ENCODE measurements around the gene RTKN2.
"Not testable (repeated sequence)": the region's sequence is repeated elsewhere in the genome, so short reads cannot be mapped to it uniquely, and the experiment has no call there.

The RTKN2 gene

DNA sequence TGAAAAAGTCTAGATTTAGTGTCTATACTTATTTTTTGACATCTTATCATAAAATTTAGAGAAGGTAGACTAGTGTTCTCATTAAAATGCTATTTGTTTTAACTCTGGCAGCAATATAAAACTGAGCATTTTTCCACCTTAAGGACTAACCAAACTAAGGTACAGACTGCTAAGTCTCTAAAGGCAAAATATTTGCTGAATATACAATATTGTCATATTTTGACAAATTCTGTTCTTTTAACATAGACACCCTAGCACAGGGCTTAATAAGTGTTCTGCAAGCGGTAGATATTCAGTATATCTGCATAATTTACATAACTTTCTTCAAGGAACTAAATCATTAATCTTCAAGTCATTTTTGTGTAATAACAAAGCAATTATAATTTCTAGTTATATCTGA lies 8.6 kb downstream of the RTKN2 start:
- no peak for DNase-seq (ENCODE audit: low read depth in 2 of 2)

DNA sequence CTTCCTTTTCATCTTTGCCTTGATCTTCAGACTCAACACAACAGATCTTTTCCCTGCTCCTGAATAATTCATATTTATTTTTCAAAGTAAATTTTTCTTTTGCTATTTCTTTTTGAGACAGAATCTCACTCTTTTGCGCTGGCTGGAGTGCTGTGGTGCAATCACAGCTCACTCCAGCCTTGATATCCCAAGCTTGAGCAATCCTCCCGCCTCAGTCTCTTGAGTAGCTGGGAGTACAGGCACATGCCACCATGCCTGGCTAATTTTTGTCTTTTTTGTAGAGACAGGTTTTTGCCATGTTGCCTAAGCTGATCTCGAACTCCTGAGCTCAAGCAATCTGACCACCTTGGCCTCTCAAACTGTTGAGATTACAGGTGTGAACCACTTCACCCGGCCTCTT lies 9.2 kb downstream of the RTKN2 start:
- DNase-seq (ENCODE audit: low read depth in 2 of 2), result no peak

DNA sequence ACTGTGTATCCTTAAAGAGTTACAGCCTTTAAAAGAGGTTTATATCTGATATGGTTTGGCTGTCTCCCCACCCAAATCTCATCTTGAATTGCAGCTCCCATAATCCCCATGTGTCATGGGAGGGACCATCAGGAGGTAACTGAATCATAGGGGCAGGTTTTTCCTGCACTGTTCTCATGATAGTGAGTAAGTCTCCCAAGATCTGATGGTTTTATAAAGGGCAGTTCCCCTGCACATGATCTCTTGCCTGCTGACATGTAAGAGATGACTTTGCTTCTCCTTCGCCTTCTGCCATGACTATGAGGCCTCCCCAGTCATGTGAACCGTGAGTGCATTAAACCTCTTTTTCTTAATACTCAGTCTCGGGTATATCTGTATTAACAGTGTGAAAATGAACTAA lies 9.7 kb downstream of the RTKN2 start:
- DNase-seq (ENCODE audit: low read depth in 2 of 2), result no peak

DNA sequence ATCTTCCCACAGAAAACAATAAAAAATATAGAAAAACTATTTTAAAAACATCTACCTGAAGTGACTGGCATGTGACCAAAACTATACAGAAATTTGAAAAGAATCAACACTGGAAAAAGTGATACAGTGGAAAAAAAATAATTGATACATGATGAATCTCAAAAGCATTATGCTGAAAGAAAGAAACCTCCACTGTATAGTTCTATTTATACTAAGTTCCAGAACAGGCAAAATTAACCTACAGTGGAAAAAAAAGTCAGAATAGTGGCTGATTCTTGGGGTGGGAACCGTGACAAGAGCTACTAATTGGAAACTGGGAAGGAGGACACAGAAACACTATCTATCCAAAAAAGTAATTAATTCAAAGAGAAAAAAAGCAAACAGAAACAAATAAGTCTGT lies 14.9 kb downstream of the RTKN2 start:
- no peak for DNase-seq (ENCODE audit: low read depth in 2 of 2)

DNA sequence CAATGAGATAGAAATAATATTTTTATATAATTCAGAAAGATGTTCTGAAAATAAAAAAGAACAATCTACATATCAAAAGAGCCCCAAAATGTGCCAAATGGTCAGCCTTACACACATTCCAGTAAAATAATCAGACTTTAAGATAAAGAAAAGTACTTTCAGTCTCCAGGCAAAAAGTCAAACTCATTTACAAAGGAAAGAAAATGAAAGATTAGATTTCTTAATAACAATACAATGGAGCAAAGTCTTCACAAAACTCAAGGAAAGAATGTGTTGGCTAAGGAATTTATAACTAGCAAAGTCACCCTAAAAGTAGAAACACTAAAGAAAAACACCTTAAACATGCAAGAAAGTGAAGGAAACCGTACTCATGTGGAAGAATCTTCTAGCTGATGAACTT lies 16.6 kb downstream of the RTKN2 start:
- DNase-seq (ENCODE audit: low read depth in 2 of 2), result no peak

DNA sequence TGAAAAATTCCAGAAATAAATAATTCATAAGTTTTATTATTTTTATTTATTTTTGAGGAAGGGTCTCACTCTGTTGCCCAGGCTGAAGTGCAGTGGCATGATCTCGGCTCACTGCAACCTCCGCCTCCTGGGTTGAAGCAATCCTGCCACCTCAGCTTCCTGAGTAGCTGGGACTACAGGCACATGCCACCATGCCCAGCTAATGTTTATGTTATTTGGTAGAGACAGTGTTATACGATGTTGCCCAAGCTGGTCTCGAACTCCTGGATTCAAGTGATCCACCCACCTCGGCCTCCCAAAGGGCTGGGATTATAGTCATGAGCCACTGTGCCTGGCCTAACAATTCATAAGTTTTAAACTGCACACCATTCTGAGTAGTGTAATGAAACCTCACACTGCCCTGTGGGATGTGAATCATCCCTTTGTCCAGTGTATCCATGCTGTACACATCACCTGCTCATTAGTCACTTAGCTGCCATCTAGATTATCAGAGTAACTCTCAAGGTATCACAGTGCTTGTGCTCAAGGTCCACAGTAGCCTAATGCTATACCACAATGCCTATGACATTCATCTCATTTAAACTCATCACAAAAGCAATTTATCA lies 17.9 kb downstream of the RTKN2 start:
- no peak for DNase-seq (ENCODE audit: low read depth in 2 of 2)

DNA sequence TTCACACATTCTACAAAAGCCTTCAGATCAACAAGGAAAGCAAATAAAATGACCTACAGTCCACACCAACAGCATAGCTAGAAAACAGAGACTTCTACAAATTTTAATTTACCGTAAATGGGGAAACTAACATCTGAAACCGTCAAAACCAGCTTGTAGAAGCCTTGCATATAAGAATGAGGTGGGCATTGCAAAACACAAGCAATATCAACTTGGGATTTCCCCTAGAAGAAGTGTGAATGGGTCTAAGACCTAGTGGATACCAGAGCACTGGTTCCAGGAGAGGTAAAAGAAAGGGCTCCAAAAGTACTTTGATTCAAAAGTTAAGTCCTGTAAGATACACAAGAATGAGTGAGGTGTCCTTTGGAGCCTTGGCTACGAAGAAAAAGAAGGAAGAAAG lies 18.7 kb downstream of the RTKN2 start:
- no peak for DNase-seq (ENCODE audit: low read depth in 2 of 2)

DNA sequence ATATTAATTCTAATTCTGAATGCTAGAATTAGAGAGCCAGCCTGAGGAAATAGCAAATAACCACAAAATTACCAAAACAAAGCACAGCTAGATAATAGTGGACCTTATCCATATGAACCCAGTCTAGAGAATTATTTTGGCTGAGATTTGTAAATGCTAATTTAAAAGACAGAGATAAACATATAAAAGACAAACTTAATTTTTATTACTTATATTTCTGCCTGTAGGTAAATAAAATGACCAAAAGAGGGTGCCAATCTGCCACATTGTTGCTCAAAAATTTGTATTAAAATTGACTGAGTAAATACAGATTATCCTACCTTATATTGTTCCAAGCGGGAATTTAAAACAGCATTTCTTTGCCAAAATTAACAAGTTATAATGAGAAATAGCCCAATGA lies 20.2 kb downstream of the RTKN2 start:
- no peak for DNase-seq (ENCODE audit: low read depth in 2 of 2)

DNA sequence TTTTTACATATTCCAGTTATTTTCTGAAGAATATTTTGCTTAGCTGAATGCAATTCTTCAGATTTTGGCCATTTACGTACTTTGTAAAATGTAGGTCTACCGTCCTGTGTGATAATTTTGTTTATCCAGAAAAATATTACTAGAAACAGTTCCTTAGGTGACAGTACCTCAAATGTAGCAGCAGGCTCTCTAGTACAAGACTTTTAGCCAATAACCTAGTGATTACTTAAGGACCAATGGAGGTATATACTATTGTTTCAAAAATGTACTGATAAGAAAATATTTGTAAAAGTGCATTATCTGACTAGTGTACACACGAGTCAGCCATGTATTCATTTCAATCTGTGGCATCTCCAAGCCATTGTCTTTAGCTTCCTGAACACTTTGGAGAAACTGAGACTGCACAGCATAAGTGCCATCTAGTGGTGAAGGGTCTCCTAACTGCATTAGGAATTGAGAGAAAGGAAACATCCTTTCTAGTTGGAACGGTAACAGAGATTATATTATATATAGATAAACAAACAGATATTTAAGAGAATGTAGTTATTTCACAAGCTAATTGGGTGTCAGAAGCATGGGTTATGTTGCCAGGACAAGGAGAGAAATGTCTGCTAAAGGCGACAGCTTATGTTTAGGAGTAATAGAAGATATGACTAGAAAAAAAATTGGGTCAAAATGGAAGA lies 23.7 kb downstream of the RTKN2 start:
- no peak for DNase-seq (ENCODE audit: low read depth in 2 of 2)

DNA sequence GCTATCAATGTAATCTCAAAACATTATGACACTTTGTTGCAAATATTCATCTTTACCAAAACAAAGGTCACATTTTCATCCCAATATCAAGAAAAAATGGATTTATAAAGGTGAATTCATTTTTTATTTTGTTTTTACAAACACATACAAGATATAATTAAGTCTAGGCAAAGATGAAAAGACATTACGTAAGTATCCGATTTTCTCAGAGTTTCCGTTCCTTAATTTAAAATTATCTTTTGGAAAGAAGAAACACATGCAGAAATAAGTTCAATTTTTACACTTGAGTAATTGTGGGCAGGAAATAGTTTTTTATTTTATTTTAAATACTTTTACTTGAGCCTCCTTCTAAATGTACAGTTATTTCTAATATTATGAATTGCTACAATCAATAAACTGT lies 24.6 kb downstream of the RTKN2 start:
- no peak for DNase-seq (ENCODE audit: low read depth in 2 of 2)

DNA sequence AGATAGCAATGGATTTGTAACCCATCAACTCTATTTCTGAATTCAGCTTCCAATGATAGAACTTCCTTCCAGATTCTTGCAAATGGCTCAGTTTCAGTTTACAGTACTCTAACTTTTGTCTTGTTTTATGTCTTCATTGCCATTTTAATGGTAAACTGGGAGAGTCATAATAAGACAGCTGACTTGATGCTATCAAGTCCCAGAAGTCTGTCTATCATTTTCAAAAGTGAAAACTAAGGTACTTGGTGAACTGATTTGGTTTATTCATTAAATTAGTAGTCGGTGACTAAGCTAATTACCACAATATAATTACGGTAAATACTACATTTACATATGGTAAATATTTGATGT lies 25.0 kb downstream of the RTKN2 start:
- DNase-seq (ENCODE audit: low read depth in 2 of 2), result no peak

DNA sequence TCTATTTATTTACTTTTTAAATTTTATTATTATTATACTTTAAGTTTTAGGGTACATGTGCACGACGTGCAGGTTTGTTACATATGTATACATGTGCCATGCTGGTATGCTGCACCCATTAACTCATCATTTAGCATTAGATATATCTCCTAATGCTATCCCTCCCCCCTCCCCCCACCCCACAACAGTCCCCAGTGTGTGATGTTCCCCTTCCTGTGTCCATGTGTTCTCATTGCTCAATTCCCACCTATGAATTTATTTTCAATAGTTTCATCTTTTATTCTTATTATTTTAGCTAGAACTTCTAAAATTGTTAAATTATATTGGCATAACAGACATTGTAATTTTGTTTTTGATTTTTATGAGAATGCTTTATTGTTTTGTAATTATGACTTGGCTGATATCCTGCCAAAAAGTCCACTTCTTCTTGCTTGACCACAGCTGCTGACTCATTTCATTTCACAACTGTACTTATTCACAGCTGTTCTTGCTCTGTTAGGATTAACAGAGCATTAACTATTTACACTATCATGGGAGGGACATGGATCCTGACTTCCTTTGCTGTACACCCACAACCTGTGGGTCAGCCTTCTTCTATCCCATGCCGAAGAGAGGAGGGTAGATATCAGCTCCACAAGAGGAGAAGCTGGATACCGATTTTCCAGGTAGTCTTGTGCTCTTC lies 25.5 kb downstream of the RTKN2 start:
- peak; percentile 87 to 90 for DNase-seq (ENCODE audit: low read depth in 2 of 2)

DNA sequence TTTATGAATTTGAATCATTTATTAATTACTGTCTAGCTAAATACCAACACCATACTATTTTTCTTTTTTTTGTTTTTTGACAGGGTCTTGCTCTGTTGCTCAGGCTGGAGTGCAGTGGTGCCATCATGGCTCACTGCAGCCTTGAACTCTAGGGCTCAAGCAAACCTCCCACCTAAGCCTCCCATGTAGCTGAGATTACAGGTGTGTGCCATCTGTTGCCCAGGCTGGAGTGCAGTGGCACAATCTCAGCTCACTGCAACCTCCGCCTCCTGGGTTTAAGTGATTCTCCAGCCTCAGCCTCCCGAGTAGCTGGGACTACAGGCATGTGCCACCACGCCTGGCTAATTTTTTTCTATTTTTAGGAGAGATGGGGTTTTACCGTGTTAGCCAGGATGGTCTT lies 27.1 kb downstream of the RTKN2 start:
- DNase-seq (ENCODE audit: low read depth in 2 of 2), result not testable (repeated sequence)

DNA sequence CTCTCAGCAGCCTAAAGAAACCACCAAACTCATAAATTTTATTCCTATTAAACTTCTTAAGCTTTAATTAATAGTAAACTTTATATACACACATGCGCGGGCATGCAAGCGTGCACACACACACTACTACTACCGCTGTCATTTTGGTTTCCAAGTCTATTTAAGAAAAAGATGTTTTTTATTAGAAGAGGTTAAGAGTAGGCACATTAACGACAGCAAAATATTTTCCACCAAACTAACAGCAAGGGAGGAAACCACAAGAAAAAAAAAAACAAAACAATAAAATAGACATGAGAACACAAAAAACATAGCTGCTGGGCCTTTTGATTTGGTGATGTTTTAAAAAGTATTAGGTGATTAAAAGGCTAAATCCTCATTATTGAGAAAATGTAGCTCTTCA lies 28.6 kb downstream of the RTKN2 start:
- DNase-seq (ENCODE audit: low read depth in 2 of 2), result peak in 1 of 2 experiments; percentile 31

DNA sequence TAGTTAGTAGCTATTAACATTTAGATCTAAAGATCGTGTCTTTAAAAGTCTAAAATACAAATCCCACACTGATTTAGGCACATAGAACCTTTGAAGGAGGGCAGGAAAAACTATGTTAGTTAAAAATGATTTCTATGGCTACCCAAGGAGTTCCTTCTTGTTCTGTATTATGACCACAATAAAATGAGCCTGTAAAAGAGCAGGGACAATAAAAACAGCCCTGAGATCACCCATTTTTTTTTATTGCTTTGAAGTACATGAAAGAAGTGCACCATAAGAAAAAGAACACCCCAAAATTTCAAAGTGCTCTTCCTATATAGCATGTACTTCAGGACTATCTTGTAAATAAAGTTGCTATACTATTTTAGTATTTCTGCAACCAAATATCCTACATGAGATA lies 29.8 kb downstream of the RTKN2 start:
- DNase-seq (ENCODE audit: low read depth in 2 of 2), result no peak

DNA sequence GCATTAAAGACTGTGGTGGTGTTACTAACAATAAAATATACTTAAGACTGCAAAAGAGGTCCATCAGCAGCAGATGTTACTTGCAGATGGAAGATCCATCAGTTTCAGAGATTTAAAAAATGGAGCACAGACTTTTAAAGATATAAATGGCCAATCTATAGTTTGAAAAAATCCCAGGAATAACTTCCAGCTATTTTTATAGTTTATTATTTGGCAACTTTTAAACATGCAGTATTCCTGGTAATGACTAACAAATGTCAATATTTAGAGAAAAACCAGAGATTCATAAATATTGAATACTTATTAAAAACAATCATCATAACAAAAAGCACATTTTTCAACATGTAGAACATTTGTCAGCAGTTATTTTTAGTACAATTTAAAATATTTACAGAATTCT lies 30.7 kb downstream of the RTKN2 start:
- DNase-seq (ENCODE audit: low read depth in 2 of 2), result no peak

DNA sequence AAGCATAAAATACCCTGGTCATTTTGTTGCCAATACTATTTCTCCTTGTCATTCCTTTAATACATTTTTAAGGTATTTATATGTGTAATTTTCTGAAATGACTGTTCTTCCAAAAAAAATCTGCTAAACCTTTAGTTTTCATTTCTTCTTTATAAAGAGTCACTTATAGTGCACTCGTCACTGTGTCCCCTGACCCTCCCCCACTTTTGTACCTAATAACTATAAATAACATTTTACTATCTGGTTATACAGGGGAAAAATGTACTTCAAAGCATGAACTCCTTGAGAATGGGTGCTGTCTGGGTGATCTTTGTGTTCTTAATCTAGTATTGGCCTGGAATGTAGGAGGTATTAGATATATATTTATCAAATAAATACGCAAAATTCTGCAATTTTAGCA lies 31.1 kb downstream of the RTKN2 start:
- no peak for DNase-seq (ENCODE audit: low read depth in 2 of 2)

DNA sequence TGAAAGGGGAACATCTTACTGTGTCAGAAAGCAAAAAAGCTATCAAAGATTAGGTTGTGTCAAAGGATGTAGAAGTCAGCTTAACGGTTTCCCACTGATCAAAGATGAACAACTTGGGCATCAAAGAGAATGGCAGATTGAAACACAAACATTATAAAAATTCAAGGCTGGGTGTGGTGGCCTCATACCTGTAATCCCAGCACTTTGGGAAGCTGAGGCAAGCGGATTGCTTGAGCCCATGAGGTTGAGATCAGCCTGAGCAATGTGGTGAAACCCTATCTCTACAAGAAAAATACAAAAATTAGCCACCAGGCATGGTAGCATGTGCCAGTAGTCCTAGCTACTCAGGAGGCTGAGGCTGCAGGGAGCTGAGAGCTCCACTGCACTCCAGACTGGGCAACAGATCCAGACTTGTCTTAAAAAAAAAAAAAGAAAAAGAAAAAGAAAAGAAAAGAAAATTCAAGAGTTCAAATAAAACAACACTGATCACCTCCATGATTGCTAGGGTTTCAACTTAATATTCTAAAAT lies 34.5 kb downstream of the RTKN2 start:
- no peak for DNase-seq (ENCODE audit: low read depth in 2 of 2)

DNA sequence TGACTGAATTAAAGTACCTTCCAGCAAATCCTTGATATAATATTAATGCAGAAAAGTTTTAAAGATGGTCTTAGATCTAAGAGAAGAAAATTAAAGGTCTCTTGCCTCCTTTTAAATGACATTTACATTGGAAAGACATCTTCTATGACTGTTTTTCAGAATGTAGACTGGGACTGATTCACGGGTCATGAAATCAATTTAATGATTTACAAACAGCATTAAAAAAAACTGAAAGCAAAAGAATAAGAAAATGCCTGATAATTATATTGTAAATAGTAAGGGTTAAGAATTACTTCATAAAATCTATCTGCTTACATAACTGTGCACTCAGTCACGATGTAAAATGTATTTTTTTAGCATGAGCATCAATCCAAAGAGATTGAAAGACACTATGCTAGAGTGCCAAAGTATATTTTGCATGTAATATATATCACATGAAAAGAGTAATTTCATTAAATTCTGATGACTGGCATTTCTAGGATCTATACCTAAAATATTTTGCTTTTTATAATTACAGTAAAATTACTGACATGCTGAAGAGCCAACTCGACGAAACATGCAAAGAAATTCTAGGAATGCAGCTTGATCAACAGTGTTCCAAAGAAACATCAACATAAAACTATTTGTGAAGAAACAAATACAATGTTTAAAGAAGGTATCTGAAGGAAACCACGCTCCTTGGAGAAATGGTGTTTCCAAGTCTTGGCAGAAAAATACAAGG lies 35.1 kb downstream of the RTKN2 start:
- peak in 1 of 2 experiments; percentile 25 for DNase-seq (ENCODE audit: low read depth in 2 of 2)

DNA sequence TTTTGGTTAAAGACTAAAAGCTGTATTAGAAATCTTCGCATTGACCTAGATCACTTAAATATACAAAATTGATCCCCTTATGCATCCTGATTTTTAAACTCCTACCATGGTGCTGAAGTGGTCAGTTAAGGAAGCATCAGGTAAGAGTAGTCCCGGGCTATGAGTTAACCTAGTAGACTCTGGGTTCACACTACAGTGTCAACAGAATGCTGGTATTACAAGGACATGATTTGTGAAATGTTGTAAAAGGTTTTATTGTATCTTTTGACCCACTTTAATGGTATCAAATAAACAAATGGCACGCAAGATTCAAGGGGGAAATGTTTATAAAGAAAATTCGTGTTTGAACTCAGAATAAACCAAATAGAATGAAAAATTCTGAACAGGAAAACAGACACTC lies 36.8 kb downstream of the RTKN2 start:
- no peak for DNase-seq (ENCODE audit: low read depth in 2 of 2)

DNA sequence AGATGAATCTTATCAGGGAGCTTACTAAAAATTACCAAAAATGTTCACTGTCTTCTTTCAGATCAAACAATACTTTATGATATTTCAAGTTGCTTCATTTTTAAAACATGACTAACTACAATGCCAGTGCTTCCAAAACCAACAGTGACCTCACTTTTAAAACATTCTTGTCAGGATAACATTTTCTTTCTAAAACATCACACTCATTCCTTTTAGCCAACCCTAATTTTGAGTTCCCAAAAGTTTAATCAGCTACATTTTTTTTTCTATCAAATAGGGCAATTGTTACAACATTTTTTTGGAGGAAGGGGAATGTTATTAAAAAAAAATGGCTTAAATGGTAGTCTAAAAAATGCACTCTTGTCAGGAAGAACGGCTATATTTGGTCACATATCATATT lies 37.3 kb downstream of the RTKN2 start:
- peak; percentile 89 to 91 for DNase-seq (ENCODE audit: low read depth in 2 of 2)

DNA sequence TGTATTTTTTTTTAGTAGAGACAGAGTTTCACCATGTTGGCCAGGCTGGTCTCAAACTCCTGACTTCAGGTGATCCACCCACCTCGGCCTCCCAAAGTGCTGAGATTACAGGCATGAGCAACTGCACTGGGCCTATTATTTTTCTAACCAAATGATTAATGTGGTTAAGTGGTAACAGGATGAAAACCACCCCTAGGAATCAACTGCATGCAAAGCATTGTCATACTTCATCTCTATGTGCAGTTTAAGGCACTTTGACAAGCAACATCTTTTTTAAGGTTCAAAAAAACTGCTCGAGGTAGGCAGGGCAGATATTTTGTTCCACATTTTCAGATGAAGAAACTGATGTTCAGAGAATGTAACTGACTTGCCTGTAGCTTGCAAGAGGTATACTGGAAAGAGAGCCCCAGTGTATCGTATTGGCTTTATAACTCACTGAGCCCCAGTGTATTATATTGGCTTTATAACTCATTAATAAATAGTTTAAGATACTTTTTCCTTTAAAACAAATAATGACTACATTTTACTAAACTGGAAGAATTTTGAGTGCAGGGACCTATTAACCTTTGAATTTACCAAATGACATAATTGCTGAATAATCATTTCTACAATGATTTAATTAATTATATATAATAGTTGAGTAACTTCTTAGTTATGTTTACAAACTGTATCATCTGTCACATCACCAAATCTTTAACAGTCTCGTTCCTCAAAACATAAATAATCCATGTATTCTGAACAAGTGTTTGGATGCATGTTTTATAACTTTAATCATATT lies 38.1 kb downstream of the RTKN2 start:
- peak in 1 of 2 experiments; percentile 28 for DNase-seq (ENCODE audit: low read depth in 2 of 2)

Measured in fibroblast of skin of left quadriceps (primary cell).